ENCODE measurements around the gene TBL2.
"Not testable (repeated sequence)": the region's sequence is repeated elsewhere in the genome, so short reads cannot be mapped to it uniquely, and the experiment has no call there.

Gene TBL2

GRCh38 chr7:73581006-73581405 is 2.6 kb upstream of the TBL2 start:
- peaks cover 8 to 34% (median 28%) of the 10 kb centered on the region in 4 experiments for H3K4me1 ChIP-seq (ENCODE audit: control extremely low read depth in 1 of 4, control insufficient read depth in 4 of 4, insufficient read depth in 4 of 4, low read length in 3 of 4)
- POLR2A ChIA-PET; H3K4me3 ChIP-seq (ENCODE audit: control insufficient read depth in 1 of 7, extremely low read depth in 1 of 7, insufficient read depth in 4 of 7, low read depth in 2 of 7, low read length in 6 of 7); DNase-seq; H3K36me3 ChIP-seq (ENCODE audit: control insufficient read depth in 4 of 4, insufficient read depth in 4 of 4, low read length in 3 of 4); H3K9me3 ChIP-seq (ENCODE audit: control extremely low read depth in 1 of 5, control insufficient read depth in 4 of 5, insufficient read depth in 2 of 5, low read depth in 1 of 5, low read length in 4 of 5); H3K27me3 ChIP-seq (replicated peaks in 2 of 5; ENCODE audit: control insufficient read depth in 4 of 5, insufficient read depth in 5 of 5, low read length in 4 of 5); H3K27ac ChIP-seq (ENCODE audit: insufficient read depth in 1 of 2, low read depth in 1 of 2, low read length in 2 of 2, poor library complexity in 1 of 2, severe bottlenecking in 2 of 2): not testable (repeated sequence)
- CTCF ChIA-PET, result interaction anchor here (1.2 kb wide), 1 partner anchor 26 kb away, joined by 3 read pairs; no protein-coding TSS in a partner anchor
- WGBS (ENCODE audit: insufficient coverage), result 89% methylated on average over 4 of the region's 9 CpGs

DNA sequence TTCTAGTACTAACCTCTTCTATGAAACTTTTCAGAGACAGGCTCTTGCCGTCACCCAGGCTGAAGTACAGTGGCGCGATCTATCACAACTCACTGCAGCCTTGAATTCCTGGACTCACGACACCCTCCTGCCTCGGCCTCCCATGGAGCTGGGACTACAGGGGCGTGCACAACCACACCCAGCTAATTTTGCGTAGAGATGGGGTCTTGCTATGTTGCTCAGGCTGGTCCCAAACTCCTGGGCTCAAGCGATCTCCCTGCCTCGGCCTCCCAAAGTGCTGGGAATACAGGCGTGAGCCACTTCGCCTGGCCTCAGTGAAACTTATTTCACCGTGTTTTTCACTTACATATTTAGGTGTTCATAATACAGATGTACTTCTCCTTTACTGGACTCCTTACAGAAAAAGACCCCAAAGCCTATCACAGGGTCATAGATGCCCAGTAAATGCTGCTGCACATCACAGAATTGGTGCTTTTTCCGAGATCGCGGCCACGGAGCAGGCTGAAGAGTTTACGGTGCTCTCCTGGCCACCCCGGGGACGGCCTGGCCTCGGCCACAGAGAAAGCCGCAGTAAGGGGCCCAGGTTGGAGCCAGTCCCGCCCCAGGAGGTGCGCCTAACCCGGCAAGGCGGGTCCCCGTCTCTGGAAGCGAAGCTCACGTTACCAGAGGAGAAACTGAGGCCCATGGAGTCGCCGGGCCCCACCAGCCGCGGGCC is 595 bp downstream of the TBL2 start:
- Histone ChIP-seq H3K9me3 (ENCODE audit: control extremely low read depth in 1 of 5, control insufficient read depth in 4 of 5, insufficient read depth in 2 of 5, low read depth in 1 of 5, low read length in 4 of 5) (no peaks in the 10 kb centered on the region), H3K4me1 (ENCODE audit: control extremely low read depth in 1 of 4, control insufficient read depth in 4 of 4, insufficient read depth in 4 of 4, low read length in 3 of 4) (peaks cover 8 to 34% (median 28%) of the 10 kb centered on the region in 4 experiments), H3K27me3 (replicated peaks in 2 of 5; ENCODE audit: control insufficient read depth in 4 of 5, insufficient read depth in 5 of 5, low read length in 4 of 5) (no peaks in the 10 kb centered on the region), H3K4me3 (ENCODE audit: control insufficient read depth in 1 of 7, extremely low read depth in 1 of 7, insufficient read depth in 4 of 7, low read depth in 2 of 7, low read length in 6 of 7) (peak overlapping the region; percentile 47 to 94 (median 86)), H3K36me3 (ENCODE audit: control insufficient read depth in 4 of 4, insufficient read depth in 4 of 4, low read length in 3 of 4) (peaks cover 8 to 28% (median 22%) of the 10 kb centered on the region in 4 experiments), H3K27ac (ENCODE audit: insufficient read depth in 1 of 2, low read depth in 1 of 2, low read length in 2 of 2, poor library complexity in 1 of 2, severe bottlenecking in 2 of 2) (peak overlapping the region; percentile 64 to 91)
- DNase-seq, result peak in 1 of 3 donors; percentile 15
- WGBS (ENCODE audit: insufficient coverage), result 16% methylated on average over 30 of the region's 32 CpGs
- ChIA-PET POLR2A (interaction anchor here (0.7 to 1.7 kb wide), 3 partner anchors 9 to 55 kb away, joined by 3 to 5 read pairs (median 4); partner anchors contain the start of gene BAZ1B), CTCF (interaction anchor here (0.6 to 1.8 kb wide), 5 partner anchors 10 to 53 kb away, joined by 3 to 8 read pairs (median 4); no protein-coding TSS in a partner anchor)

- CTCF ChIA-PET, result no interaction called here
- Histone ChIP-seq H3K4me3 (ENCODE audit: control insufficient read depth in 1 of 7, extremely low read depth in 1 of 7, insufficient read depth in 4 of 7, low read depth in 2 of 7, low read length in 6 of 7) (no peak overlapping the region), H3K27me3 (replicated peaks in 2 of 5; ENCODE audit: control insufficient read depth in 4 of 5, insufficient read depth in 5 of 5, low read length in 4 of 5) (no peaks in the 10 kb centered on the region), H3K27ac (ENCODE audit: insufficient read depth in 1 of 2, low read depth in 1 of 2, low read length in 2 of 2, poor library complexity in 1 of 2, severe bottlenecking in 2 of 2) (no peak overlapping the region), H3K36me3 (ENCODE audit: control insufficient read depth in 4 of 4, insufficient read depth in 4 of 4, low read length in 3 of 4) (peaks cover 16 to 62% (median 50%) of the 10 kb centered on the region in 4 experiments), H3K4me1 (ENCODE audit: control extremely low read depth in 1 of 4, control insufficient read depth in 4 of 4, insufficient read depth in 4 of 4, low read length in 3 of 4) (peaks cover 0 to 15% (median 10%) of the 10 kb centered on the region in 4 experiments), H3K9me3 (ENCODE audit: control extremely low read depth in 1 of 5, control insufficient read depth in 4 of 5, insufficient read depth in 2 of 5, low read depth in 1 of 5, low read length in 4 of 5) (no peaks in the 10 kb centered on the region)
- no peak for DNase-seq
- 96% methylated on average over 9 of the region's 11 CpGs for WGBS (ENCODE audit: insufficient coverage)
- POLR2A ChIA-PET, result interaction anchor here (1.2 kb wide), 1 partner anchor 8 kb away, joined by 3 read pairs; no protein-coding TSS in a partner anchor
Measured at GRCh38 chr7:73573791-73574190, 4.6 kb downstream of the TBL2 start.

- CTCF ChIA-PET, result no interaction called here
- no peak overlapping the region for H3K4me3 ChIP-seq (ENCODE audit: control insufficient read depth in 1 of 7, extremely low read depth in 1 of 7, insufficient read depth in 4 of 7, low read depth in 2 of 7, low read length in 6 of 7)
- no peaks in the 10 kb centered on the region for H3K27me3 ChIP-seq (replicated peaks in 2 of 5; ENCODE audit: control insufficient read depth in 4 of 5, insufficient read depth in 5 of 5, low read length in 4 of 5)
- DNase-seq, result no peak
- peaks cover 0 to 15% (median 10%) of the 10 kb centered on the region in 4 experiments for H3K4me1 ChIP-seq (ENCODE audit: control extremely low read depth in 1 of 4, control insufficient read depth in 4 of 4, insufficient read depth in 4 of 4, low read length in 3 of 4)
- POLR2A ChIA-PET, result interaction anchor here (1.2 kb wide), 1 partner anchor 8 kb away, joined by 3 read pairs; no protein-coding TSS in a partner anchor
- no peak overlapping the region for H3K27ac ChIP-seq (ENCODE audit: insufficient read depth in 1 of 2, low read depth in 1 of 2, low read length in 2 of 2, poor library complexity in 1 of 2, severe bottlenecking in 2 of 2)
- WGBS (ENCODE audit: insufficient coverage), result 95% methylated on average over 9 of the region's 9 CpGs
- no peaks in the 10 kb centered on the region for H3K9me3 ChIP-seq (ENCODE audit: control extremely low read depth in 1 of 5, control insufficient read depth in 4 of 5, insufficient read depth in 2 of 5, low read depth in 1 of 5, low read length in 4 of 5)
- H3K36me3 ChIP-seq (ENCODE audit: control insufficient read depth in 4 of 4, insufficient read depth in 4 of 4, low read length in 3 of 4), result peaks cover 16 to 64% (median 50%) of the 10 kb centered on the region in 4 experiments
Measured at GRCh38 chr7:73573276-73573675, 5.1 kb downstream of the TBL2 start.

GRCh38 chr7:73572767-73573186 is 5.6 kb downstream of the TBL2 start:
- POLR2A ChIA-PET, result interaction anchor here (0.7 kb wide), 1 partner anchor 15 kb away, joined by 3 read pairs; no protein-coding TSS in a partner anchor
- H3K4me3 ChIP-seq (ENCODE audit: control insufficient read depth in 1 of 7, extremely low read depth in 1 of 7, insufficient read depth in 4 of 7, low read depth in 2 of 7, low read length in 6 of 7), result no peak overlapping the region
- peaks cover 0 to 16% (median 8%) of the 10 kb centered on the region in 4 experiments for H3K4me1 ChIP-seq (ENCODE audit: control extremely low read depth in 1 of 4, control insufficient read depth in 4 of 4, insufficient read depth in 4 of 4, low read length in 3 of 4)
- H3K27ac ChIP-seq (ENCODE audit: insufficient read depth in 1 of 2, low read depth in 1 of 2, low read length in 2 of 2, poor library complexity in 1 of 2, severe bottlenecking in 2 of 2), result no peak overlapping the region
- DNase-seq, result no peak
- no peaks in the 10 kb centered on the region for H3K9me3 ChIP-seq (ENCODE audit: control extremely low read depth in 1 of 5, control insufficient read depth in 4 of 5, insufficient read depth in 2 of 5, low read depth in 1 of 5, low read length in 4 of 5)
- CTCF ChIA-PET, result interaction anchor here (0.7 kb wide), 1 partner anchor 162 kb away, joined by 3 read pairs; no protein-coding TSS in a partner anchor
- H3K27me3 ChIP-seq (replicated peaks in 2 of 5; ENCODE audit: control insufficient read depth in 4 of 5, insufficient read depth in 5 of 5, low read length in 4 of 5), result no peaks in the 10 kb centered on the region
- H3K36me3 ChIP-seq (ENCODE audit: control insufficient read depth in 4 of 4, insufficient read depth in 4 of 4, low read length in 3 of 4), result peaks cover 16 to 69% (median 50%) of the 10 kb centered on the region in 4 experiments
- WGBS (ENCODE audit: insufficient coverage), result 90% methylated on average over 4 of the region's 6 CpGs

DNA sequence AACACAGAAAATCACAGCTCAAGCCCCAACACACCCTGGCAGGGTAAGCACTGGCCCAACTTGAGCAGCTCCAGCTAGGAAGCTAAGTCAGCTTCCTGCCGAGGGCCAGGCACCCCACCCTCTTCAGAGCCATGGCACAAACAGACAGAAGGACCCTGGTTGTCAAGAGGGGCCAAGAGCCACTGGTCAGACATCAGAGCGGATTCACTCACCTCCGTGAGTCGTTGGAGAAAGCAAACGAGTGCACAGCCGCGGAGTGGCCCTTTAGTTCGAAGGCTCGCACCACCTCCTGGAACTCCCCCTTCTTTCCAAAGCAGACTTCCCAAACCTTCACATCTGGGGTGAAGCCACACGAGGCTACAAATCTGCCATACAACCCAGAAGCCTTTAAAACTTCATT is 7.4 kb downstream of the TBL2 start:
- no peaks in the 10 kb centered on the region for H3K27me3 ChIP-seq (replicated peaks in 2 of 5; ENCODE audit: control insufficient read depth in 4 of 5, insufficient read depth in 5 of 5, low read length in 4 of 5)
- no peaks in the 10 kb centered on the region for H3K9me3 ChIP-seq (ENCODE audit: control extremely low read depth in 1 of 5, control insufficient read depth in 4 of 5, insufficient read depth in 2 of 5, low read depth in 1 of 5, low read length in 4 of 5)
- no peak overlapping the region for H3K27ac ChIP-seq (ENCODE audit: insufficient read depth in 1 of 2, low read depth in 1 of 2, low read length in 2 of 2, poor library complexity in 1 of 2, severe bottlenecking in 2 of 2)
- no peak for DNase-seq
- no peak overlapping the region for H3K4me3 ChIP-seq (ENCODE audit: control insufficient read depth in 1 of 7, extremely low read depth in 1 of 7, insufficient read depth in 4 of 7, low read depth in 2 of 7, low read length in 6 of 7)
- WGBS (ENCODE audit: insufficient coverage), result over 99% methylated on average over 10 of the region's 10 CpGs
- POLR2A ChIA-PET, result no interaction called here
- peaks cover 0 to 6% (median 0%) of the 10 kb centered on the region in 4 experiments for H3K4me1 ChIP-seq (ENCODE audit: control extremely low read depth in 1 of 4, control insufficient read depth in 4 of 4, insufficient read depth in 4 of 4, low read length in 3 of 4)
- H3K36me3 ChIP-seq (ENCODE audit: control insufficient read depth in 4 of 4, insufficient read depth in 4 of 4, low read length in 3 of 4), result peaks cover 16 to 63% (median 50%) of the 10 kb centered on the region in 4 experiments
- CTCF ChIA-PET, result interaction anchor here (1.6 kb wide), 1 partner anchor 10 kb away, joined by 3 read pairs; no protein-coding TSS in a partner anchor

DNA sequence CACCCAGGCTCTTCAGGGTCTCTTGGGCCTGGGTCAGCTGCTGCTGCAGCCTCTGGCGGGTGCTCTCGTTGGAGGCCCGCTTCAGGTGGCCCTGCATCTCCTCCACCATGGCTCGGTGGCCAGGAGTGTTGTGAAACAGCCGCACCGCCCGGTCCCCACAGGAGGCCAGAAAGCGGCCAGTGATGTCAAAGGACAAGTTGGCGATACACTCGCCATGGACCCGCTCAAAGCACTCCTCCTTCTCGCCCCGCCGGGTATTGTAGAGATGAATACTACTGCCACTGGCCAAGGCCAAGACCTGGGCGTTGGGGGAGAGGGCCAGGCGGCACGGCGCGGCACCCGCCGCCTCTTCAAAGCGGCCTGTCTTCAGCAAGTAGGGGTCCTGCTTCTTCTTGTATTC is 7.9 kb downstream of the TBL2 start:
- Histone ChIP-seq H3K27me3 (replicated peaks in 2 of 5; ENCODE audit: control insufficient read depth in 4 of 5, insufficient read depth in 5 of 5, low read length in 4 of 5) (no peaks in the 10 kb centered on the region), H3K4me3 (ENCODE audit: control insufficient read depth in 1 of 7, extremely low read depth in 1 of 7, insufficient read depth in 4 of 7, low read depth in 2 of 7, low read length in 6 of 7) (no peak overlapping the region), H3K36me3 (ENCODE audit: control insufficient read depth in 4 of 4, insufficient read depth in 4 of 4, low read length in 3 of 4) (peaks cover 16 to 63% (median 50%) of the 10 kb centered on the region in 4 experiments), H3K9me3 (ENCODE audit: control extremely low read depth in 1 of 5, control insufficient read depth in 4 of 5, insufficient read depth in 2 of 5, low read depth in 1 of 5, low read length in 4 of 5) (no peaks in the 10 kb centered on the region), H3K4me1 (ENCODE audit: control extremely low read depth in 1 of 4, control insufficient read depth in 4 of 4, insufficient read depth in 4 of 4, low read length in 3 of 4) (peaks cover 0 to 11% (median 0%) of the 10 kb centered on the region in 4 experiments), H3K27ac (ENCODE audit: insufficient read depth in 1 of 2, low read depth in 1 of 2, low read length in 2 of 2, poor library complexity in 1 of 2, severe bottlenecking in 2 of 2) (no peak overlapping the region)
- CTCF ChIA-PET, result interaction anchor here (1.6 kb wide), 1 partner anchor 10 kb away, joined by 3 read pairs; no protein-coding TSS in a partner anchor
- 99% methylated on average over 20 of the region's 22 CpGs for WGBS (ENCODE audit: insufficient coverage)
- POLR2A ChIA-PET, result no interaction called here
- DNase-seq, result no peak
